AG09319 (cell line): ENCODE measurements around the gene HDGFL2.

ENCODE experiments used
- DNase-seq: peaks from one replicate; pipeline ENCODE4 v3.0.0-alpha.2; 2010; ENCODE audit warnings: low read depth; ENCODE audit errors: extremely low read depth
- TF ChIP-seq, protein P1 (sequence below): IDR thresholded peaks from 2 replicates; pipeline ENCODE4 v1.5.1; 2011; ENCODE audit warnings: low read depth, mild to moderate bottlenecking, inconsistent platforms, low read length, moderate library complexity

The HDGFL2 gene

DNA sequence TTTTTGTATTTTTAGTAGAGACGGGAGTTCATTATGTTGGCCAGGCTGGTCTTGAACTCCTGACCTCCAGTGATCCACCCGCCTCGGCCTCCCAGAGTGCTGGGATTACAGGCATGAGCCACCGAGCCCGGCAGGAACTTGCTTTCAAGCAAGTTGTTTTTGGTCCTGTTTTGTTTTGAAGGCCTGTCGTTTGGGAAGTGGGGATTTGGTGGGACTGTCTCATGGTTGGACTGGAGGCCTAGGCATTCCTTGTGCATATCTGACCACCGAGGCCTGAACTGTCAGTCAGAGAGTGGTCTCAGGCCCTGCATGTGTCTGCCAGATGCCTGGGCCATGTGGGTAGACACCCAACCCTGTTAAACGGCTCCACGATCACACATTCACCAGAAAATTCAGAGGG, 40.8 kb upstream of the HDGFL2 start:
- TF ChIP-seq, protein P1, sequence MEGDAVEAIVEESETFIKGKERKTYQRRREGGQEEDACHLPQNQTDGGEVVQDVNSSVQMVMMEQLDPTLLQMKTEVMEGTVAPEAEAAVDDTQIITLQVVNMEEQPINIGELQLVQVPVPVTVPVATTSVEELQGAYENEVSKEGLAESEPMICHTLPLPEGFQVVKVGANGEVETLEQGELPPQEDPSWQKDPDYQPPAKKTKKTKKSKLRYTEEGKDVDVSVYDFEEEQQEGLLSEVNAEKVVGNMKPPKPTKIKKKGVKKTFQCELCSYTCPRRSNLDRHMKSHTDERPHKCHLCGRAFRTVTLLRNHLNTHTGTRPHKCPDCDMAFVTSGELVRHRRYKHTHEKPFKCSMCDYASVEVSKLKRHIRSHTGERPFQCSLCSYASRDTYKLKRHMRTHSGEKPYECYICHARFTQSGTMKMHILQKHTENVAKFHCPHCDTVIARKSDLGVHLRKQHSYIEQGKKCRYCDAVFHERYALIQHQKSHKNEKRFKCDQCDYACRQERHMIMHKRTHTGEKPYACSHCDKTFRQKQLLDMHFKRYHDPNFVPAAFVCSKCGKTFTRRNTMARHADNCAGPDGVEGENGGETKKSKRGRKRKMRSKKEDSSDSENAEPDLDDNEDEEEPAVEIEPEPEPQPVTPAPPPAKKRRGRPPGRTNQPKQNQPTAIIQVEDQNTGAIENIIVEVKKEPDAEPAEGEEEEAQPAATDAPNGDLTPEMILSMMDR = no peak

DNA sequence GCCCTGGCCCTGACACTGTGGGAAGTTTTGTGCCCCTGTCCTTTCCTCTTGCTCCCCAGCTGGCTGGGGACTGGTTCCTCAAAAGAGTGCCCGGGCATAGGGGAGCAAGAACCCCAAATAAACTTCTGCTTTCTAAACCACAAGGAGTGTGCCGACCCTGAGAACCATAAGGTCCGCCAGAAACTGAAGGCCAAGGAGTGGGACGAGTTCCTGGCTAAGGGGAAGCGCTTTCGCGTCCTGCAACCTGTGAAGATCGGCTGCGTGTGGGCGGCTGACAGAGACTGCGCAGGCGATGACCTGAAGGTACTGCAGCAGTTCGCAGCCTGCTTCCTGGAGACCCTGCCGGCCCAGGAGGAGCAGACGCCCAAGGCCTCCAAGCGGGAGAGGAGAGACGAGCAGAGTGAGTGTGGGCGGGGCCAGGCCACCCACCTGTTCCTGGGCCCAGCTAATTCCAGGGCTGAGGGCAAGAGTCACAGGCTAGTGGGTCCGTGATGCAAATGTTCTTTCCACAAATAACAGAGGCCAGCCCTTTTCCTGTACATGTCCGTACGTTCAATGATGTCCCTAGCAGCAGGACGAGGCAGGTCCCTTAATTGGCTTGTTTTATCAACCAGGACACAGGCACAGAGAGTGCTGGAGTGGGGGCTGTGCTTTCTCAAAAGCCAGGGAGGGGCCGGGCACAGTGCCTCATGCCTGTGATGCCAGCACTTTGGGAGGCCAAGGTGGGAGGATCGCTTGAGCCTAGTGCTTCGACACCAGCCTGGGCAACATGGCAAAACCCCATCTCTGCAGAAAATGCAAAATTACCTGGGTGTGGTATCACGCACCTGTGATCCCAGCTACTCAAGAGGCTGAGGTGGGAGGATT, 40.1 kb upstream of the HDGFL2 start:
- TF ChIP-seq, protein P1 = no peak
- DNase-seq = no peak

More for the DNA sequence above, 40.8 kb upstream of the HDGFL2 start:
- no peak for DNase-seq

DNA sequence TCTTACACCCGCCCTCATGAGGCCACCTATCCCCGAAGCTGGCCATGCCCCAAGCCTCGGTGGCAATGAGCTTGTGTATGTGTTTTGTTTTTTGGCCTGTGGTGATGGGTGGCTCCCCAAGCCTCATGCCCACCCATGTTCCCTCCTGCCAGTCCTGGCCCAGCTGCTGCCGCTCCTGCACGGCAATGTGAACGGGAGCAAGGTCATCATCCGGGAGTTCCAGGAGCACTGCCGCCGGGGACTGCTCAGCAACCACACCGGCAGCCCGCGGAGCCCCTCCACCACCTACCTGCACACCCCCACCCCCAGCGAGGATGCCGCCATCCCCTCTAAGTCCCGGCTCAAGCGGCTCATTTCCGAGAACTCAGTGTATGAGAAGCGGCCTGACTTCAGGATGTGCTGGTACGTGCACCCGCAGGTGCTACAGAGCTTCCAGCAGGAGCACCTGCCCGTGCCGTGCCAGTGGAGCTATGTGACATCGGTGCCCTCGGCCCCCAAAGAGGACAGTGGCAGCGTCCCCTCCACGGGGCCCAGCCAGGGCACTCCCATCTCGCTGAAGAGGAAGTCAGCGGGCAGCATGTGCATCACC, 39.1 kb upstream of the HDGFL2 start:
- no peak for DNase-seq
- TF ChIP-seq, protein P1 = no peak

DNA sequence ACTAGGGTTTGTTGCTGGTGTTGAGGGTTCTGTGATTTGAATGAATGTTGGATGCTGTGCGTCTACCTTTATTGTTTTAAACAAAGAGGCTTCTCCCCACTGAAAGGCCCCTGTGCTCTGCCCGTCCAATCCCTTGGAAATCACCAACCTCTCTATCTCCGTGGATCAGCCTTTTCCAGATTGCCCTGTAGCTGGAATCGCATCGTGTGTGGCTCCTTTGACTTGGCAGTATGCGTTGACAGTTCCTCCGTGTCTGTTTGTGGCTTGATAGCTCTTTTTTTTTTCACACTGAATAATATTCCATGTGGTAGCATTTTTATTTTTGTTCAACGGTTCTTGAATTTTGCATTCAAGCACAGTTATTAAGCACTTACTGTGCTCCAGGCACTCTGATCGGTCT, 37.7 kb upstream of the HDGFL2 start:
- TF ChIP-seq, protein P1 = no peak
- no peak for DNase-seq

DNA sequence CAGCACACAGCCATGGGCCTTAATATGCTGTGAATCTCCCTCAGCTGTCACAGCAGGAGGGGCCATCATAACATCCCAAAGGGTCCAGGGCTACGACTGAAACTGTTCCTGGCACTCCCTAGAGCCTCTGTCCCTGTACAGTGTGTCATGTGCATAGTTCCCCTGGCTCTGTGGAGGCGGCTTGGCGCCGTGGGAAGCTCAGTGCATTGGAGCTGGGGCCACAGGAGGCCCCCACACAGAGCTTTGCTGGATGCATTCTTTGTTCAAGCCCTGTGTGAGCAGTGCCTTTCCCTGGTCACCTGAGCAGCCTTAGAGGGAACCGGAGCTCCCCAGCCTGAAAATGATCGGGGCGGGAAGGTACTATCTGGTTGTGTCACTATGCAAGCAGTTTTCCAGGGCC, 35.9 kb upstream of the HDGFL2 start:
- TF ChIP-seq, protein P1 = no peak

DNA sequence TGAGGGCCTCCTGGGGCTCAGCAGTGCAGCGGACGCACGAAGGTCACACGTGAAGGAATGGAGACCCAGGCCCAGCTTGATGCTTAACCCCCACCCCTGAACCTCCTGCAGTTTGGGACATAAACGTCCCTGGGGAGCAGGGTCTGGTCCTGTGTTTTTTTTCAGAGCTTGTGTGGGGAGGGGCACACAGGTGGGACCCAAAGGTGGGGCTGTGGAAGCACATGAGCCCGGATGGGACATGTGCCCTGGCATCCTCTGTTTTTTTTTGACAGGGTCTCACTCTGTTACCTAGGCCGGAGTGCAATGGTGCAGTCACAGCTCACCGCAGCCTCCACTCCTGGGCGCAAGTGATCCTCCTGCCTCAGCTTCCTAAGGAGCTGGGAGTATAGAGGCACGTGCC, 35.0 kb upstream of the HDGFL2 start:
- TF ChIP-seq, protein P1 = no peak
- no peak for DNase-seq

More for the DNA sequence above, 35.9 kb upstream of the HDGFL2 start:
- no peak for DNase-seq

DNA sequence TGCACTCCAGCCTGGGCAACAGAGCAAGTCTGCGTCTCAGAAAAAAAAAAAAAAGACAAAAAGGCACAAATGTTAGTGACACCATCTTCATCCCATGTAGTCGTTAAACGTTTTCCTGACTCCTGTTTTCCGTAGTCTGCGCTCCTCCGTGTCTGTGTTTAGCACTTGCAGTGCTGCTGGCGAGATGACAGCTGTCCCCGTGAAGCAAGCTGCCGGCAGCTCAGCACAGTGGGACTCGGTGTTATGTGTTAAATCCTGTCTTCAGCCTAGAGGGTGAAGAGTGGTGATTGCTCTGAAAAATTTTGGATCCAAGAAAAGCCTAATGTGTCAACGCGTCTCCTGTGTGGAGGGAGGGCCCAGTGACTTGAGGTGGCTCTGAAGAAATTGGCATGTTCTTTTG, 32.9 kb upstream of the HDGFL2 start:
- no peak for DNase-seq
- TF ChIP-seq, protein P1 = no peak
